ENCODE data around the gene DOK6.

DOK6 gene

DNA sequence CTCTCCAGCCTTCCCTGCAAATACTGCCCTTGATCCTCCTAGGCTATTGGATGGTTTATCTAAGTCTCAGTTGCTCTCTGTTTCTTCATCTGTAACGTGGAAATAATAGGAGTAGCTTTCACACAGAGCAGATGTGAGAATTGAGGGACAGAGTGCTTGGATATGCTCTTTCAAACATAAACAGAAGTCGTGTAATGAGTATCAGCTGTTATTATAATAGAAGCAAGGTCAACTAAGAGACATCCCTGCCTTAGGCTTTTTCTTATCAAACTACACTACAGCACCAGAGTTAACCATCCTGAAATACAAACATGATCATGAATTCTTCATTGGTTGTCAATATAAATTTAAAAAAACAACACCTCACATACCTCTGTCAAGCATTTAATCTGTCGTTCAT is 138.2 kb downstream of the DOK6 start:
- no peak for DNase-seq (ENCODE audit: low read depth in 2 of 2)

DNA sequence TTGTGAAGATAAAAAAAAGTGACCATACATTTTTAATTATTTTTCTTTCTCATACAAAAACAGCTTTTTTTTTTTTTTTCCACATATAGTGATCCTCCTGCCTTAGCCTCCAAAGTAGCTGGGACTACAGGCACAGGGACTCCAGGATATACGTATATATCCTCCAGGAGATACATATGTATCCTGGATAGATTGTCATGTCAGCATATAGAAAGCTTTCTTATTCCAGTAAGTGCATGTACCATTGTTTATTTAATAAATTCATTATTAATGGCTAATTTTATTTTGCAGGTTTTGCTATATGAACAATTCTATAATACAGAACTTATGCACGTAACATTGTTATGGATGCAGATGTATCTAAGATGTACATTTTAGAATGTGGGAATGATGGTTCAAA is 138.7 kb downstream of the DOK6 start:
- DNase-seq (ENCODE audit: low read depth in 2 of 2): no peak

DNA sequence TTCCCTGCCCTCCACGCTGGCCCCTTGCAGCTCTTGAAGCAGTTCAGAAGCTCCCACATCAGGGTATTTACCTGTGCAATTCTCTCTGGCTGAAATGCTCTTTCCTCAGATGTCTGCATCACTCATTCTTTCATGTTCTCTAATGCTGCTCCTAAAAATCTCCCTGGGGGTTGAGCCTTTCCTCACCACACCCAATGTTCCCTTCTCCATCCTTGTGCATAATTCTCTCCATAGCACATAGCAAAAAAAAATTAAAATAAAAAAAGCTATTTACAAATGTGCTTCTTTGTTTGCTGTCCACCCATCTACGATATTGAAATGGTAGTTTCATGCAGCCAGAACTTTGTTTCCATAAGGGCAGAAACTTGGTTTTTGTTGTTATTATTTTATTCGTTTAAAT is 155.5 kb downstream of the DOK6 start:
- DNase-seq (ENCODE audit: low read depth in 2 of 2): no peak

DNA sequence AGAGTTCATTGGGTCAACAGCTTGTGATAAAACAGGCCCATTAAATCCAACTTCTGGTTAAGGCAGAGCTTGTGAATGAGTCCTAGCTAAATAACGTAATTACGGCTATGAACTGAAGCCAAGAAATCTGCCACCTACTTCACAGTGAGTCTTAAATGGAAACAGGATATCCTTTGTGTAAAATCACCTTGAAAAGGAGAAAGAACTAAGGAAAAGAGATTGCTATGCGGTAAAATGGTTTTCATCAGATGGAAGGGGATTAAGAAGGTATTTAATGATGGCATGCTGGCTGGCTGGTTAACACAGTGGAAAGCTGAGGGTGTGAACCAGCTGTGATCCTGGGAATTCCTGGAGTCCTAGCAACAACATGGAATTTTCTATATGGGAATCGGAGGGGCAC is 156.6 kb downstream of the DOK6 start:
- no peak for DNase-seq (ENCODE audit: low read depth in 2 of 2)

DNA sequence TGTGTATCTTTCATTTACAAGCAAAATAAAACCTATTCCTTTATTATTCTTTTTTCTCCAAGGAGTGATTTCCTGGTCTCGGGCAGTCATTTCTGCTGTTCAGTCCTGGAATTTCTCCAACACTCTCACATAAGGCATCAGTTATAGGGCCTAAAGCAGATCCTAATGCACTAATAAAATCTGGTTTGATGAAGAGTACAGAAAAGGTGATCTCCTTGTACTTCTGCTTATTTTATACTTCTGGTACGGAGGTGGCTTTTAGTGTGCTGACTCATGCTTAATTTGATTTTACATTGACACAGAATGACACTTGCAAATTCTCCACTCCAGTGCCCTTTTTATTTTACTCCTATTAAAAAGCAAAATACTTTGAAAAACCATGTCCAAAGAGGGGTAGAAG is 157.4 kb downstream of the DOK6 start:
- DNase-seq (ENCODE audit: low read depth in 2 of 2): no peak

DNA sequence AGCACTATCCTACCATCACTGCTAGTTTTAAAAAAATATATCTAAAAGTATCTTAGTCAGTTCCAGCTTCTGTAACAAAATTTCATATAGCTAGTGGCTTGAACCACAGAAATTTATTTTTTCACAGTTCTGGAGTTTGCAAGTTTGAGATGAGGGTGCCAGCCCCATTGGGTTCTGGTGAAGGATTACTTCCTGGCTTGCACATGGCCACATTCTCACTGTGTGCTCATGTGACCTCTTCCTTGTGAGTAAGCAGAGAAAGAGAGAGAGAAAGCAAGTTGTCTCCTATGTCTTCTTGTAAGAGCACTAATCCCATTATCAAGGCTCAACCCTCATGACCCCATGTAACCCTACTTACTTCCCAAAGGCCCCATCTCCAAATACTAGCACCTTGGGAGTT is 158.9 kb downstream of the DOK6 start:
- no peak for DNase-seq (ENCODE audit: low read depth in 2 of 2)

DNA sequence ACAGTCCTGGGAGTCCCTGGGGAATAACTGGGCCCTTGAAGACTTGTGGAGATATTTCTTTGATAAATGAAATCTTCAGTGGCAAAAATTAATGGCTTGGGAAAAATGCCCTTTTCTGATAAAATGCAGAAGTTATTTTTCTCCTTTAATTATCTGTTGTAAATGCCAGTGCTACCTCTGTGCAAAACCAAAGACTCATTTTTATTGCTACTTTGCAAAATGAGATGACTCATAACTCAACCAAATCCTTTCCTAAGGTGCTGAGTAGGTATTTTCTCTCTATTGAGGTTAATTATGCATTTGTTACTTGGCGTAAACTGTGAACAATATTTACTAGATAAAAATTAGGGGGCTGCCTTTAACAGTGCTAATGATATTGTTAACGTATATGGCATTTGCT is 163.9 kb downstream of the DOK6 start:
- DNase-seq (ENCODE audit: low read depth in 2 of 2): no peak

DNA sequence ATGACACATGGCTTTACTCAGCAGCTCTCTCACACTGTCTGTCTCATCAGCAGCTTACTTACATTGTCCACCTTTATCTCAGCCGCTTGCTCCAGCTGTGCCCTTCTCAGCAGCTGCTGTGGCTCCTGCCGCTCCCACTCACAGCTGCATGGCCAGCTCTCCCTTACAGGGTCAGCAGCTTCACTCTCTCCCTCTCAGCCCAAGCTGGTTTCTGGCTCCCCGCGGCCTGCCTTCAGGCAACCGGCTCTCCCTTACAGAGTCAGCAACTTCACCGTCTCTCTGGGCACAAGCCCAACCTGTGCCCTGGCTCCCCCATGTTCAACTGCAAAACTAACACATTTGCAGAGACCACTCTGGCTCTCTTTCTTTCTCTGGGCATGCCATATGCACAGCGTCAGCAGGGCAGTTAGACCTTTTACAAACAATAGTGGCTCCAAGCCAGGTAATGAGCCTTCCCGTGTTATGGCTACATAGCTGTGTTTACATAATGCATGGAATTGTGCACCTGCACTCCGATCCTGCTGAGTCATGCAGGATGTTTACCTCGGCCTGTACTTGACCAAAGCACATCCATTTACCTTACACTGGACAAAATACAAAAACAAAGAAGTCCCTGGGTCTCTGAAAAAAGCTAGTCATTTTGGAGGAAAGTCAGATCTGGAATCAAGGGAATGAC is 167.3 kb downstream of the DOK6 start:
- DNase-seq (ENCODE audit: low read depth in 2 of 2): no peak

DNA sequence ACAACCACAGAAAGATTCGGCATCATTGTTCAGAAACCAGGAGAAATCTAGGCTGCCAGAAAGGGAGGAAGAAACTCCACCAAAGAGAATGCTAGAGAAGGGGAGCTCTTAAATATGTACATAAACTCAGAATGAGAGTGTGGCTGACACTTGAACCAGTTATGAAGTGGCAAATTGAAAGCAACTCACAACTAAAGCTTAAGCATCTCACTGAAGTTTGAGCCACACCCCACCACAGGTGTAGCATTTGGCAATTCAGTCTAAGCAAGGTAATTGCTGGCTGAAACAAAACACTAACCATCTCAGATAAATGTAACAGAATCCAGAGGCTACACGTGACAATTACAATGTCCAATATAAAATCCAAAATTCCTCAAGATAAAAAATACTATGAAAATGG is 168.4 kb downstream of the DOK6 start:
- no peak for DNase-seq (ENCODE audit: low read depth in 2 of 2)

DNA sequence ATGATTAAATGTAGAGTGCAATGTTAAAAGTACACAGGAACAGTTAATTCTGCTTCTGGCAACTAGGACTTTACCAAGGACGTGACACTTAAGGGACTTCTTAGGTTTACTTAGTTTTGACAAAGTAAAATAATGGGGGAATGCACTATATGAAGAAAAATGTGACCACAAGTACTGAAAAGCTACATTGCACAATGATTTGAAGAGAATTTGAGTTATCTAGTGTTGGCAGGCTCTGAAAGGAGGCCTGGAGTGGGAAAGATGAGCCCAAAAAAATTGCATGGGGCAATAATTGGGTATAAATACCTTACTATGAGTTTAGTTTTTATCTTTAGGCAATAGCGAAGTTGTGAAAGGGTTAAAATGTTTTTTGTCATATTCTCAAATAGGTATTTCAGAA is 173.7 kb downstream of the DOK6 start:
- no peak for DNase-seq (ENCODE audit: low read depth in 2 of 2)

DNA sequence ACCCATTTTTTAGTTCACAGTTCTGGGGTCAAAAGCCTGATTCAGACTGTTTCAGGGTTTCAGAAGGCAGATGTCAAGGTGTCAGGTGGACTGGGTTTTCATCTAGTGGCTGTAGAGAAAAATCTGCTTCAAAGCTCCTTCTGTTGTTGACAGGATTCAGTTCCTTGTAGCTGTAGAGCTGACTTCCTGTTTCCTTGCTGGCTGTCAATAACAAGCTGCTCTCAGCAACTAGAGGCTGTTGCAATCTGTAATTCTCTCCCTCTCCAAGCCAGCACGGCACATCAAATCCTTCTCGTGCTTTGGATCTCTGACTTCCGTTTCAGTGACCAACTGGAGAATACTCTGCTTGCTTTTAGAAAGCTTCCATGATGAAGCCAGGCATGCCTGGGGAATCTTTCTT is 179.4 kb downstream of the DOK6 start:
- DNase-seq (ENCODE audit: low read depth in 2 of 2): no peak

DNA sequence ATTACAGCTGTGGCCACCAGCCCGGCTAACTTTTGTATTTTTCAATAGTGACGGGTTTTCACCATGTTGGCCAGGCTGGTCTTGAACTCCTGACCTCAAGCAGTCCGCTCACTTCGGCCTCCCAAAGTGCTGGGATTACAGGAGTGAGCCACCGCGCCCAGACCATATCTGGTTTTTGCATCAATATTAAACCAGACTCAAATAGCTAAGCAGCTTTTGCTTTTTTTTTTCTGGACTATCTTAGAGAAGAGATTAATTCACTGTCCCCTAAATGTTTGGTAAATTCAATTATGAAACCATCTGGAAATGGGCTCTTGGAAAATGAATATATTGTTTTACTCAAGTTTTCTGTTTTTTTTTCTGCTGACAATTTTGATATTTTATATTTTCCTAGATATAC is 183.7 kb downstream of the DOK6 start:
- DNase-seq (ENCODE audit: low read depth in 2 of 2): no peak

DNA sequence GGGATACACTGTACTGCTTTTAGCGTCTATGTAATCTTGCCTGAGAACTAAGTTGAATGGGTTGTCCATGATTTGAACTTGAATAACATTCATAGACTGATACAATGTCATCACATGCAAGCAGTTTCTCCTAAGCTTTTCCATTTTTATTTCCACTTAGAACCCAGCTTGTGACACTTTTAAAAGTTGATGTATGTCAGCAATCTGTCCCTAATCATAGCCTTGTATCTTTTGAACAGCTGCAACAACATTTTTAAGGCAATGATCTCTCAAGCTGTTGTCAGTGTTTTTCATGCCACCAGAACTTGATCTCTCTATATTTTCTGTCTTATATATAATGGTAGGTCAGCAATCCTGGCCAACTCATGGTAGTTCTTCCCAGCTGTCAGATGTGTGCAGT is 185.0 kb downstream of the DOK6 start:
- no peak for DNase-seq (ENCODE audit: low read depth in 2 of 2)

DNA sequence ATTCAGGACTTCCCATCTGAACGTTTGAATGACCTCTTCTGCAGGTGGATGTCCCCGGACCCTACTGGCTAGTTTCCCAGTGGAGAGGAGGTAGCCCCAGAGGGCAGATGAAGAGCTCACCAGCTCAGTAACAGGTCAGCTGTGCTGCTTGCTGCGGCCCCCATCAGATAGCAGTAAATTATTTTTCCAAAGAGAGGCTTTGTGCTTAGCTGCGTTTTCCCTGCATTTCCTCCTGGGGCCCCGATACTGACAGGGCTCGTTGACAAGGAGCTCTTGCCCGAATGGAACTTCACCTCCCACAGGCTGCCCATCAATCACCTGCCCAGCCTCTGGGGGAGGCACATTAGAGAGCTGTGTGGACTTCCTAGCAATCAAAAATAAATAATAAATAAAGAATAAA is 185.8 kb downstream of the DOK6 start:
- no peak for DNase-seq (ENCODE audit: low read depth in 2 of 2)

DNA sequence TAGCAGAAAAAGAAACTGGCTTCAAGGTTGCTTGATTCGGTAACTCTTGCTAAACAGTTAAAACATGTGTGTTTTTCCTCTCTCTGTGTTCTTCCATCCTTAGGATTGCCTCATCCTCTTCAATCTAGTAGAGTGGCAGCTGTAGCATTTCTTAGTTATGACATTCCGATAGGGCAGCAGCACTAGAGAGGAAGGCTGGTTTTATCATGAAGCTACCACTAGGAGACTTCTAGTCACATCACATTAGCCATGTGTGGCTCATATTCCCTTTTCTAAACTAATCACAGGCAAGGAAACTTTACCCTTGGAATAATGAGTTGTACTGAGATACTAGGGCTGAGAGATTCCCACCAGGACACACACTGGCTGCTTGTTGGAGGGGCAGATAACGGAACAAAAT is 187.6 kb downstream of the DOK6 start:
- DNase-seq (ENCODE audit: low read depth in 2 of 2): no peak

DNA sequence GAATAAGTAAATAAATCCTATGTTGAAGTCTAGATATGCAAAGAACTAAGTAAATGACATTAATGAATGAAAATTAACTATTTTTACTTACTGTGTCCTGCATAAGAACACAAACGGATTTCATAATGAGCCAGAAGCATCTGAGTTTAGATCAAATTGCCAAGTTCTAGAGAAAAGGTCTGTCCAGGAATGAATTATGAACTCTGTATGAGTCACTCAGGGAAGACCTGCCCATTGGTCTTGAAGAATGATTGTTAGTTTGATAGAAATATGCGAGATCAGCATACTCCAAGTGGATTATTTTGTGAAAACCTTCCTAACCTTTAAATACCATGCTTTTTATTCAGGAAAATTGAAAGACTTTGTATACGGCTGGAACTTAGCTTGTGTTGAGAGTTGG is 189.5 kb downstream of the DOK6 start:
- DNase-seq (ENCODE audit: low read depth in 2 of 2): no peak

DNA sequence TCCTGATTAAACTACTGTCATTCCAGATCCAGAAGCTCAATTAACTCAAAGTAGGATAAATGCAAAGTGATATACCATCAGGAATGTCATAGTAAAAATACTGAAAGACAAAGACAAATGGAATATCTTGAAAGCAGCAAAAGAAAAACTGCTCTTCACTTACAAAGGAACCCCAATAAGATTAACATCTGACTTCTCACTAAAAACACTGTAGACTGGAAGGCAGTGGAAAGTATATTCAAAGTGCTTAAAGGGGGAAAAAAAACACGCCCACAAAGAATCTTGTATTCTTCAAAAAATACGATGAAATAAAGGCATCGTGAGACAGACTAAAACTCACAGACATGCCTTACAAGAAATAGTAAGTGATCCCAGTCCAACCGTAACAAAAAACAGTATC is 195.7 kb downstream of the DOK6 start:
- no peak for DNase-seq (ENCODE audit: low read depth in 2 of 2)

DNA sequence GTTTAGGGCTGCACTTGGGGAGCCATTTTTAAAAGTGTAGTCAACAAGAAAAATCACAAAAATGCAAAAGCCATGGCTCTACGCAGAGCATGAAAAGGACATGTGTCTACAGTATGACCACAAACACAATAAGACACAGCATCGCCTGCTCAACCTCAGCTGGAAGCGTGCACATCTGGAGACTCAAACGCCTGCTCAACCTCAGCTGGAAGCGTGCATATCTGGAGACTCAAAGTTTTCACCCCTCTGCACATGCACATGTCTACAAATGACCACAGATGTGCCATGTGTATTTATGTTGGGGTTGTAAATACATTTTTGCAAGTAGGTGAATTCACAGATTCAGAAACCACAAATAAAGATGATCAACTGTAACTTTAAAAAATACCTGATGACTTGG is 196.9 kb downstream of the DOK6 start:
- DNase-seq (ENCODE audit: low read depth in 2 of 2): no peak

DNA sequence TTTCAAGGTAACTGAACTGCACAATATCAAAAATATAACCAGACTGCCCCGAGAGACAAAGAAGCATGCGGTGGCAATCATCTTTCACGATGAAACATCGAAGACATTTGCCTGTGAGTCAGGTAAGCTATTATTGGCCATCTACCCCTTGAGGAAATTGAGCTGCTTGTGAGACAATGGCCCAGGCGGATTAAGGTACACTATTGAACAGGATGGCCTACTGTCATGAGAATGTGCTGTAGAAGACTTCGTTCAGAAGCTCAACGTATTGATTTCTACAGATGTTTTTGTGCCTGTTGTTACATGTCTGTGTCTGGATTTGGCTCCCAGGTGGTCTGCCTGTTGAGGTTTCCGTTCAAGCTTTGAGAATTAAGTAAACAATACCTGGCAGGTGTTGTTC is 198.7 kb downstream of the DOK6 start:
- DNase-seq (ENCODE audit: low read depth in 2 of 2): no peak

DNA sequence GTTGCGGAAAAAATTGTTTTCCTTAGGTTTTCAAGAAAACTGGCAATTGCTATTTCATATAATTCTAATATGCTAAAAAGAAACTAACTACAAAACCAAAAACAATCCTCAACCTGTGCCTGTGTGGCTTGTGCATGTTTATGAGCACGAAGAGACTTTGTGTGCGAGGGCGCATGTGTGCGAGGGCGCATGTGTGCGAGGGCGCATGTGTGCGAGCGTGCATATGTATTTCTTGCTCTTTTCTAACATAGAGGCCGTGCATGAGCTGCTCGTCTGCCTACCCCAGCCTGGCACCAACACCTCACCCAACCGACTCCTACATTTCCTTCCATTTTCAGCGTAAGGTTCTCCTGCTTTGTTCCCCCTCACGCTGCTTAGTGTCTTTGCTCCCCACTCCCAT is 211.6 kb downstream of the DOK6 start:
- DNase-seq (ENCODE audit: low read depth in 2 of 2): no peak

DNA sequence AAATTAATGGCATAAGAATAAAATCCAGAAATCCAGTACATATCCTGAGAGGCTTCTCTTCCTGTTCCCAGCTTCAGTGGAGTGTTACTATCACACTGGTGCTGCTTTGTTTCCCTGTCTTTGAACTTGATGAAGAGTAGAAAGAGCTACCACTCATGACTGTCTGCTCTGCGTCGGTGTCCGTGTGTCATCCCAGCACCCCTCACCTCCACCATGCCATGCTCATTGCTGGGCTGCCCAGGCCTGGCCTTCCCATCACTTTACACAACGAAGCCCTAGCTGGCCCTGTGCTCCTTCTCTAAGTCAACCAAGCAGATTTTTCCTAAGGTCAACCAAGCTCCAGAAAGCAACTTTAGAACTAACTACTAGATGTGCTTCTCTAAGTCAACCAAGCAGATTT is 215.4 kb downstream of the DOK6 start:
- DNase-seq (ENCODE audit: low read depth in 2 of 2): no peak

DNA sequence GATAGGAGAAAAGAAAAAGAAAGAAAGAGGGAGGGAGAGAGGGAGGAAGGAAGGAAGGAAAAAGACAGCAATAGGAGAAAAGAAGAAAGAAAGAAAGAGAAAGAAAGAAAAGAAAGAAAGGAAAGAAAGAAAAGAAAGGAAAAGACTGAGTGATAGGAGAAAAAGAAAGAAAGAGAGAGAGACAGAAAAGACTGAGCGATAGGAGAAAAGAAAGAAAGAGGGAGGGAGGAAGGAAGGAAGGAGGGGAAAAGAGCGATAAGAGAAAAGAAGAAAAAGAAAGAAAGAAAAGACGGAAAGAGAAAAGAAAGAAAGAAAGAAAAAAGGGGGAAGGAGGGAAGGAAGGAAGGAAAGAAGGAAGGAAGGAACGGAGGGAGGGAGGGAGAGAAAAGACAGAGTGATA is 216.7 kb downstream of the DOK6 start:
- no peak for DNase-seq (ENCODE audit: low read depth in 2 of 2)

DNA sequence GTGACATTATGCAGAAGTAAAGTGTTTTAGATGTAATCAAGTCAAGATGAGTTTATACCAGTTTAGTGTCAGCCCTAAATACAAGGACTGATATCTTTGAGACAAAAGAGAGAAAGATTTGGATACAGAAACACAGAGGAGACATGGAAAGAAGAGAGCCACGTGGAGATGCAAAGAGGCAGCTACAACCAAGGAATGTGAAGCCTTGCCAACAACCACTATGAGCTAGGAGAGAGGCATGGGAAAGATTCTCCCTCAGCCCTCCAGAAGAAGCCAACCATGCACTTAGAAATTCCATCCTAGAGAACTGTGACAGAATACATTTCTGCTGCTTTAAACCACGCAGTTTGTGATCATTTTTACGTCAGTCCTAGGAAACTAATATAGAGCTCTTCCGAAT is 217.2 kb downstream of the DOK6 start:
- DNase-seq (ENCODE audit: low read depth in 2 of 2): no peak

DNA sequence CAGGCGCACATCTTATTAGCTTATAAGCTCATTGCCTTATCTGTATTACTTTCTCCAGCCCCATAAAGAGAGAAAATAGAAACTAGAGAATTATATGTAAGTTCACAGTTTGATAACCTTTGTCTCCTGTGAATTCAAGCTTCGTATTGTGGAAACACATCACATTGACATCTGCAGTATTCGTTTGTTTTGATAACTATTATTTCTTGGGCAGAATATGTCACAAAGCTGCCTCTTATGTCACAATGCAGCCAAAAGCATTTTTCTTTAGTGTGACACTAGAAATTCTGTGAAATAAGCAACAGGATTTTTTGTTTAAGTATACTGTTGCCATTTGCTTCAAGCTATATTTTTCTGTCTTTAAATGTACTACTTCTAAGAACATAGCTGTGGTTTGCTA is 221.5 kb downstream of the DOK6 start:
- no peak for DNase-seq (ENCODE audit: low read depth in 2 of 2)

DNA sequence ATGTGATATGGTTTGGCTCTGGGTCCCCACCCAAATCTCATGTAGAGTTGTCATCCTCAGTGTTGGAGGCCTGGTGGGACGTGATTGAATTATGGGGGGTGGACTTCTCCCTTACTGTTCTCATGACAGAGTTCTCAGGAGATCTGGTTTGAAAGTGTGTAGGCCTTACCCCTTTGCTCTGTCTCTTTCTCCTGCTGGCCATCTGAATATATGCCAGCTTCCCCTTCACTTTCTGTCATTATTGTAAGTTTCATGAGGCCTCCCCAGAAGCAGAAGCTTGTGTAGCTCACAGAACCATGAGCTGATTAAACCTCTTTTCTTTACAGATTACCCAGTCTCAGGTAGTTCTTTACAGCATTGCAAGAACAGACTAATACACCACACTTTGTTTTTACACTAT is 222.3 kb downstream of the DOK6 start:
- no peak for DNase-seq (ENCODE audit: low read depth in 2 of 2)

All from stimulated activated CD4-positive, alpha-beta T cell treated with anti-CD3 and anti-CD28 coated beads, Interleukin-1b, Interleukin-23, amount 100 ng/mL, for 1 hour (primary cell).